Measurements from ENCODE around the gene IL22.

The IL22 gene, protein sequence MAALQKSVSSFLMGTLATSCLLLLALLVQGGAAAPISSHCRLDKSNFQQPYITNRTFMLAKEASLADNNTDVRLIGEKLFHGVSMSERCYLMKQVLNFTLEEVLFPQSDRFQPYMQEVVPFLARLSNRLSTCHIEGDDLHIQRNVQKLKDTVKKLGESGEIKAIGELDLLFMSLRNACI

DNA sequence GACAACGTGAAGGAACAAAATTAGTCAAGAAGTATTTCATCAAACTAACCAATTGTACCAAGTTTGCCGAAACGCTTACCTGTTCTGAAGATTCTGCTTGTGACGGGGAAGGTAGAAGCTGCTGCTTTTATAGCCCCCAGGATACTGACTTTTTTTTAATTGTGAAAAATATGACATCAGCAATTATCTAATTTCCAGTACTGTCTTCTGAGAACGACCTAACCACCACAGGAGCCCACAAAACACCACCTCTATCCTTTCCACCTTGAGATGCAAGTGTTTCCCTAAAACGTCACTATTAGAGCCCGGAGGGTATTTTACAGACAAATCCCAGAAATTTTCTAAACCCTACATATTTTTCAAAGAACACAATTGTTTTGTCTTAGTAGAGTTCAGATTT lies at the start of gene IL22:
Gene IL22, minus strand, starts transcription at position 101 of the 400 bp plus-strand sequence. CDS start 156 bp downstream, outside the sequence.
- FAIRE-seq: no peak

DNA sequence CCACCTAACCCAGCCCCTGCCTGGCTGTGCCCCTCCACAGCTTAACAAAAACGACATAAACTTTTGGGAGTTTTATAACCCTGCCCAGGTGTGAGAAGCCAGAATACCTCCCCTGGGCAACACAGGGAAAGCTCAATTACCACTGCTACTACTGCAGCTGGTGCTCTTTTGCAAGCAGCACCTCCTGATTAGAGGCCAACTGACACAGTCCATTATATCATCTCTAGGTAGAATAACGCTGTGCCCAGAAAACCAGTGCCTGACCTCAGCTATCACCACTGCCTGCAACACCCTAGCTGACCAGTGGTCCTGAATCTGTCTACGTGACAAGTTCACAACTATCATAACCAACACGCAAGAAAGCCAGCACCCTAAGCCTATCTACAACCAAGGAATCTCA lies 44.5 kb upstream of the IL22 start:
- no peak for FAIRE-seq

DNA sequence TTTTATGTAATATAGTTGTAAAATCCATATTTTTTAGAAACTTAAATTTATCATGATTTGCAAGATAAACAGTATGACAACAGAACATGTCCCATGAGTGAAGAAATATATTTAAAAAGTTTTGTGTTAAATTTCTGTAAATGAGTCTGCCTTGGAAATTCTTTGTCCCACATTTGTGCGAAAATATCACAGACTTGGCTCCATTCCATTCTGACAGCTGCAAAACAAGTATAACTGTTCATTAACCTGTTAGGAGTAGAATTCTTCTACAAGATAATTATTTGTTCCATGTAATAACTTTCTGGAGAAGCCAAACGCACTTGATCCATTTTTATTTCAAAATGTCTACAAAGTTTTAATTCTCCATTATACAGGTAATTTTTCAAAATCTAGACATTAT lies 40.8 kb upstream of the IL22 start:
- no peak for FAIRE-seq

DNA sequence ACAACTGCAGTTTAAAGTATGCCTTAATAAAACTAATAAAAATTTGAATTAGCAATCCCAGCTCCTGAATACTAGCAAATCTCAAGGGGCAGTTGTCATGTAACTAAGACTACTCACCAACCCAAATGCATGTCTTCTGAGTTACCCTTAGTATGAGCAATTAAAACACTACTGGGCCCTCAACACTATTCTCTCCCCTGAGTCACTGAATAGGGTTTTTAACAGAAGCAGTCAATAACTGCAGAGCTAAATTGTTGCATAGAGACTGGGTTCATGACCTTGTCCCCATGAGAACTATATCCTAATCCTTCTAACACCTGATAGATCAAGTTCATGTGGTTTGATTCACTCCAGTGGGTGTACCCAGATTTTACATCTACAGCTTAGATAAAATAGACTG lies 39.9 kb upstream of the IL22 start:
- no peak for FAIRE-seq

DNA sequence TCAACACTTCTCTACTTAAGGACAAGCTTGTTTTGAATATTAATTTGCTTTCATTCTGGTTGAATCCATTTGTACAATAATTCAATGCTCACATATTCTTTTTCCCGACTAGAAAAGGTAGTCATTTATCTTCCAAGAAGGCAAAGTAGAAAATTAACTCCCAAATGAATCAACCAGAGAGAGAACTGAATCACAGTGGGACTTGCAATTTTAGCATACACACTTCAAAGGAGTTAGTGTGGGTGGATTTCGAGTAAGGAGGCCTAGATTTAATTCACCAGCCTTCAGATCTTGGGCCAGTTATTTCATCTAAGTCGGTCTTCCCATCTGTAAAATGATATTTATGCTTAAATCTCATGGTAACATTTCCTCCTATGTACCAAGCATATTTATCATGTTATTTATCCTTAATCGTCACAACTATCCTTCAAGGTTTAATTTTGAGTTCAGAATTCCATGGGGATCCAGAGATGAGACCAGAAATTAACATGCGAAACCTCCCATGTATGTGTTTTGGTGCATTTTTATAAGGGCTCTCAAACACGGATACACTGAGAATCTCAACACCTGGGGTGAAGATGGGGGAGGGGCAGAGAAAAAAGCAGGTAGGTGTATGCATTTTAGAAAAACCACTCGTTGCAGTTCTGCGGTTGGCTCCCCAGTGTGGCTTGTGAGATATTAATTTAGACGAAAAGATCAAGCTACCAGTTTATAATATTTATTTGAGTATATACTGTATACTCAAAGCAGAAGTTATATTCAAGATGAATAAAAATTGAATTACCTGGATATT lies 38.9 kb upstream of the IL22 start:
- no peak for FAIRE-seq

DNA sequence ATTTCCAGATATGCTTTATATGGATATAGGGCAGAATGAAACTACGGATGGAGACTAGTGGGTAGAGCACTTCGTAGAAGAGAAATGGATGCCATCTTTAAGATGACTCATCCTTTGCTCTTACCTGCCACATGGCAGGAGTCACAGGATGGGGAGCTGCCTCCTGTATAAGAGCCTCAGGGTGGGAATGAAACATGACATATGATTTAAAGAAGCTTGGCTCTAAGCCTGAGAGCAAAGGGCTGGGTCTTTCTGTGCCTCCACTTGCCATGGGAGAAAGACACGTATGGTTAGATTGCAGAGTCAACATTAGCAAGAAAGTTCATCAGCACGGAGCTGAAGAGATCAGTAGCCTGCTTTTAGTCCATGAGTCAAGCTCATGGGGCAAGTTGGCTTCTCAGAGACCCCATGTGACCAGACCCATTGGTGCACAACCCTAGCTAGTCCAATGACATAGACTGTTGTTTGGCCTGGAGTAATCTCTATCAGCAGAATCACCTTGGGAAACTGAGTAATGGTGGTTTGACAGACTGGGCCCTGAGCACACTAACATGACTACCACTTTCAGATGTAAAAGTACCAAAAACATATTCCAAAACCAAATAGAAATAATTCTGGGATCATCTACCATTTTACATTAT lies 38.1 kb upstream of the IL22 start:
- FAIRE-seq: no peak

DNA sequence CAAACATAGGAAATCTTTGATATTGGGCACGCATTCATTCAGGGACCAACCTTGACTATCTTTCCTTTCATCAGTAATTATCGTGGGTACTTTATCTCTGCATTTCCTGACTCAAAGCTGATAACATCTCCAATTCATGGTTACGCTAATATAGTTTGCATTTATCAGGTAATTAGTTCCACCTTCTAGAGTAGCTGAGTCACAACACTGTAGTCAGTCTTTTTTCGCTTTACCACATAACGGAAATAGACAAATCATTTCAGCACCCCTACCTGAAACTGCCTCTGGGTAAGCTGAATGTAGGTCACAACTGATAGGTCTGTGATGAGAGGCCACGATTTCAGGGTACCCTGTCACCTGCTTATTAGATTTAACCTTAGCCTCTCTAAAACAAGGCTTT lies 36.7 kb upstream of the IL22 start:
- FAIRE-seq: no peak

DNA sequence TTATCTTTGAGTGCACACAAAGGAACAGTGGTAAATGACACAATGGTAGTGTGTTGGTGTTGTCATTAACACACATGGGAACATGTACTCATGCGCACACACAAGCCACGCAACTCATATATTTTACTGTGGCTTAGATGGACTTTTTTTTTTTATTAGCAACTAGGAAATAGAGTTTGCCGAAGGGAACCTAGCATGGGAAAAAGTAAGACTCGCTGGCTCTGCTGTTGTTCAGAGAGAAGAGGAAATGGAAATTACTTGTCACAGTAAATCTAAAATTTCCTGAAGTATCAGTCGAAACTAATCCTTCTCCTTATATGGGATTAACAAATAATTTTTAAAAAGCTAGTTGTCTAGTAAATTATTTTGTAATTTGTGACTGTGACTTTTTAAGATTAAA lies 33.7 kb upstream of the IL22 start:
- FAIRE-seq: no peak

GRCh38 chr12:68286396-68286795 lies 33.0 kb upstream of the IL22 start:
- FAIRE-seq: no peak

- no peak for FAIRE-seq
Observed at GRCh38 chr12:68285541-68285940, 32.1 kb upstream of the IL22 start.

GRCh38 chr12:68281322-68282077 lies 28.1 kb upstream of the IL22 start:
- FAIRE-seq: no peak

GRCh38 chr12:68280240-68280639 lies 26.8 kb upstream of the IL22 start:
- FAIRE-seq: no peak

DNA sequence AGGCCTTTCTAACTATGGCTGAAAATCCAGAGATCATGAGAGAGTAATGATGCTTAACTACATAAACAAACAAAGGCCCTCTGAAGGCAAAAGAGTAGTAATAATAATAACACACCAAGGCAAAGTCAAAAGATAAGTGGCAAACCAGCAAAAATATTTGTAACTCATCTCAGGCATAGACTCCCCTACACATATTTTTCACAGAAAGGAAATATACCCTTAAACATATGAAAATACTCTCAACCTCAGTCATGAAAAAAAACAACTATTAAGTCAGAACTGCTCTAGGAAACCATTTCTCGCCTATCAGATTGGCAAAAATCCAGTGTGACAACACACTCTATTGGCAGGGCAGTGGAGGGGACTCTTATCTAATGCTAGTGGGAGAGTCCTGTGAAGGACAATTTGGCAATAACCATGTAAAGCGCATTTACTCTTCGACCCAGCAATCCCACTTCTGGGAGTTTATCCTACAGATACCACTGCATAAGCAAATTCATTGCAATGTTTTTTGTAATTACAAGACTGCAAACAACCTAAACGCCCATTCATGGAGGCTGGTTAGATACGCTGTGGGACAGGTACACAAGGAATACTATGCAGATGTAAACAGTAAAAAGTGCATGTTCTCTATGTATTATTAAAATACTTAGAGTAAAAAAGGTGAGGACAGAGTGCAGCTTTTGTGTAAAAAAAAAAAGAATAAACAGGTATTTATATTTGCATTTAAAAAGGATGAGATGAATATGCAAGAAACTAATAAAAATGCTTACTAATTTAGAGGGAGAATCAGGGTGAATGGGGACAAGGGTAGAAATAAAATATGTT lies 26.0 kb upstream of the IL22 start:
- no peak for FAIRE-seq

- no peak for FAIRE-seq
Observed at GRCh38 chr12:68276402-68276930, 23.1 kb upstream of the IL22 start.

GRCh38 chr12:68272732-68273131 lies 19.3 kb upstream of the IL22 start:
- FAIRE-seq: no peak

DNA sequence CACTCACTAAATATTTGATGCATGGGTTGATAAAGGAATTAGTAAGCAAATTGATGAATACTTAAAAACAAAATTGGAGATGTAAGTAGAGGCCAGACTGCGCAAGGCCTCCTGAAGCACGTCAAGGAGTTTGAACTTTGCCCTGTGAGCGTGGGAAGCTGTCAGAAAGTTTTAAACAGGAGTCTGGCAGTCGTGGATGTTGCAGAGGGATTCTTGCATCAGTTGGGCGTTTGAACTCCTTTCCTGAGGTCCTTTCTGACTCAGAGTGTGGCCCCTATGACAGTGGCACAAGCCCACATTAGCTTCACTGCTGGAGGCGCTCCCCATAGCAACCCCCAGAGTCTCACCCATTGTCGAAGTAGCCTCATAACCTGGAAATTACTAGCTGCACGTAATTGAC lies 17.9 kb upstream of the IL22 start:
- FAIRE-seq: no peak

DNA sequence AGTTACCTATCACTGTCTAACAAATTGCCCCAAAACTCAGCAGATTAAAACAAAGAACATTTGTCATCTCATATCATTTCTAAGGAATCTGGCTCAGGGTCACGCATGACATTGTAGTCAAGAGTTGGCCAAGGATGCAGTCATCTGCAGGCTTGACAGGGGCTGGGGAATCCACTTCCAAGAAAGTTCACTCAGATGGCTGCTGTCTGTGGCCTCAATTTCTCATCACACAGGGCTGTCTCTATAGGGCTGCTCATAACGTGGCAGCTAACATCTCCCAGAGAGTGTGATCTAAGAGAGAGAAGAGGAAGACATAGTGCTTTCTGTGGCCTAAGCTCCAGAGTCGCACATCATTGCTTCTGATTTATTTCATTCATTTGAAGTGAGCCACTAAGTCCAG lies 17.0 kb upstream of the IL22 start:
- FAIRE-seq: no peak

GRCh38 chr12:68269779-68270178 lies 16.4 kb upstream of the IL22 start:
- FAIRE-seq: no peak

DNA sequence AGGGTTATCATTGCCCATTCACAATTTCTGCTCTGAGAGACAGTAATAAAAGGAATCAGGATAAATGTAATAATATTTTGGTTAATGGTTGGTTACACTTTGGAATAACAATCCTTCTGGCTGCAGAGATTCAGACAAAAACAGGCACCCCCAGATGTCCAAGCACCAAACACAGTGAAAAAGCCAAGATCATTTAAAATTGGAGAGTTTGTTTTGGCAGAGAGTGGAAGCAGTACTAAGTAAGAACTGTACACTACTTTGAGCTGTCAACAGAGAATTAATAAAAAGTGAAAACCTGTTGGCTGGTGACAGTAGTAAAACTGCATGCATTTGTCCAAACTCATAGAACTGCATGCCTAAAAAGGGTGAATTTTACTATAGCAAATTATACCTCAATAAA lies 15.6 kb upstream of the IL22 start:
- no peak for FAIRE-seq

DNA sequence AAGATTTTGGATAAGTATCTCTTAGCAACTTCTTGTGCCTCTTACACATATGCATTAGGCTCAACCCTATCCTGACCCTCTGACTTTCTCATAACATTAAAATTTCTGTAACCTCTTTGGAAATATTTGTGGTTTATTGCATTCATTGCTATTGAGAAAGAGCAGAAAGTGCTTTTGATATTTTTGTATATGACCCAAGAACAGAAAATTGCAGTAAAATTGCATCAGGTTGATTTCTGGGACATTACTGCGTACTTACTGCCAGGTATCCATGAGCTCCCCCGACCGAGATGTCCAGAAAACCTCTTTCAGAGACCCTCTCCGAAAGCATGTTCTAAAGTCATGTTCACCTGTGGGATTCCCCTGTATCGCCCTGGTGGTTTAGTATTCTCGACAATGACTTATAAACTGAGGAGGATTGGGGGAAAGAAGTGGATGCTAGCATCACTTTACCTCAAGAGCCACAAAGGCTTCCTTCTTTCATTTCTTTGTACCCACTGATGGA lies 14.5 kb upstream of the IL22 start:
- no peak for FAIRE-seq

DNA sequence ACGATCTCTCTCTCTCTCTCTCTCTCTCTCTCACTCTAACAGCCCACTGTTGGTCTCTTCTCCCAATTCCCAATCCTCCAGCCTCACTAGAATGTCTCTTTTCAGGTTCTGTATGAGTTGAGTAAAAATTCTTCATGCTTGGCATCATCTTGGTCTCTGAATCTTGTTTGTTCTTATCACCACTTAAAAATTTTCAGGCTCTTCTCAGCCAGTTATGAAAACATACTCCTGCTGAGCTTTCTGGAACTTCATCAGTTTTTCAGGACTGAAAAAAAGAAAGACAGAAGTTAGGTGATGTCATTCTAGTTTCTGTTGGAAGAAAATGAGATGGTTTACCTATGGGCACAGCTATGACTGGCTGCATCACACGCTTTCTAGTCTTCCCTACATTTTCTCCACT lies 11.5 kb upstream of the IL22 start:
- no peak for FAIRE-seq

Measured in A204.1 (cell line).